ENCODE measurements around the gene STIP1.

STIP1 gene

DNA sequence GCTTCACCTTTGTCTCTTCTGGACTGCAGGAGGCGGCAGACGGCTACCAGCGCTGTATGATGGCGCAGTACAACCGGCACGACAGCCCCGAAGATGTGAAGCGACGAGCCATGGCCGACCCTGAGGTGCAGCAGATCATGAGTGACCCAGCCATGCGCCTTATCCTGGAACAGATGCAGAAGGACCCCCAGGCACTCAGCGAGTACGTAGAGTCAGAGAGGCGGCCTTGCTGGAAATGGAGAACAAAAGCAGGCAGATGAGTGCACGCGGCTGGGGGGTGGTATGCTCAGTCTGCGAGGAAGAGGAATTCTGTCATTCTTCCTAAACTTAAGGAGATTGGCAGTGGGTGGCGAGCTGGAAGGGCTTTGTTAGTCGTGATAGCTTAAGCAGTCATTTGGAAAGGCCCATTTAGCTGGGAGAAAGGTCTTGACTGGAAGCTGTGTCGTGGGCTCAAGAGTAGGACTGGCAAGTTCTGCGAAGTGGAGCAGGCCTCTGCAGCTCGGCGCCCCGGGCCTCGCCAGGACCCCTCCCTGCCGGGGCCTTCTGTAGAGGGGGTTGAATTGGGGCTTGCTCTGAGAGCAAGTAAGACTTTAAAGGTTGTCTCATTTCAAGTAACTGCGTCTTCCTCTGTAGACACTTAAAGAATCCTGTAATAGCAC is 17.6 kb downstream of the STIP1 start:
- Histone ChIP-seq H3K4me3 (ENCODE audit: low read length in 2 of 2) (no peak overlapping the region), H3K9me3 (ENCODE audit: control insufficient read depth in 2 of 2, low read length in 2 of 2) (no peaks in the 10 kb centered on the region), H3K36me3 (ENCODE audit: control insufficient read depth in 2 of 2, insufficient read depth in 2 of 2, low read length in 2 of 2) (peaks cover 39 to 44% of the 10 kb centered on the region in 2 donors), H3K9ac (ENCODE audit: low read length in 2 of 2) (no peak overlapping the region), H3K27me3 (ENCODE audit: control insufficient read depth in 1 of 2, insufficient read depth in 2 of 2, low read length in 2 of 2) (no peaks in the 10 kb centered on the region), H3K4me1 (ENCODE audit: control insufficient read depth, insufficient read depth, low read length) (peaks cover 21% of the 10 kb centered on the region), H3K27ac (ENCODE audit: low read length) (no peak overlapping the region)

GRCh38 chr11:64204080-64204440 is 18.1 kb downstream of the STIP1 start:
- no peak overlapping the region for H3K27ac ChIP-seq (ENCODE audit: low read length)
- H3K36me3 ChIP-seq (ENCODE audit: control insufficient read depth in 2 of 2, insufficient read depth in 2 of 2, low read length in 2 of 2) = peaks cover 39 to 44% of the 10 kb centered on the region in 2 donors
- H3K4me1 ChIP-seq (ENCODE audit: control insufficient read depth, insufficient read depth, low read length) = peaks cover 24% of the 10 kb centered on the region
- no peaks in the 10 kb centered on the region for H3K9me3 ChIP-seq (ENCODE audit: control insufficient read depth in 2 of 2, low read length in 2 of 2)
- H3K9ac ChIP-seq (ENCODE audit: low read length in 2 of 2) = no peak overlapping the region
- no peak overlapping the region for H3K4me3 ChIP-seq (ENCODE audit: low read length in 2 of 2)
- H3K27me3 ChIP-seq (ENCODE audit: control insufficient read depth in 1 of 2, insufficient read depth in 2 of 2, low read length in 2 of 2) = no peaks in the 10 kb centered on the region

DNA sequence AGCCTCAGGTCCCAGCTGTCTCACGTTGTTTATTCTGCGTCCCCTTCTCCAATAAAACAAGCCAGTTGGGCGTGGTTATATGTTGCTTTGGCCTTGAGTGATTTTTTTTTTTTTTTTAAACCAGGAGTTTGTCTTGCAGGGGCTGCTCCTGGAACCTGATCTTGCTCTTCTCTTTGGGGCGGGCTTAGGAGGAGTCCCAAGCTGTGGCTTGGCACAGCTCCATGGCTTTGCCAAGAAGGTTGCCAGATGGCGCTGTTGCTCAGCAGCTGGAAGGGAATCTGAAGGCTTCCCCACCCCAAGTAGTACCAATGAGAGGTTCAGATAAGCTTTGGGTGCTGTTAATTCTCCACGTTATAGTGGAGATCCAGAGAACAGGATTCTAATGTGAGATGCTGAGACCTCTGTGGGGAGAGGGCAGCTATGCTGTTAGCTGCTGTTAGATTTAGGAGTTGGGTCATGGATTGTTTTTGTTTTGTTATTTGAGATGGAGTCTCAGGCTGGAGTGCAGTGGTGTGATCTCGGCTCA is 18.6 kb downstream of the STIP1 start:
- Histone ChIP-seq H3K4me3 (ENCODE audit: low read length in 2 of 2) (no peak overlapping the region), H3K27ac (ENCODE audit: low read length) (peak overlapping the region; percentile 31), H3K9me3 (ENCODE audit: control insufficient read depth in 2 of 2, low read length in 2 of 2) (no peaks in the 10 kb centered on the region), H3K36me3 (ENCODE audit: control insufficient read depth in 2 of 2, insufficient read depth in 2 of 2, low read length in 2 of 2) (peaks cover 39 to 44% of the 10 kb centered on the region in 2 donors), H3K4me1 (ENCODE audit: control insufficient read depth, insufficient read depth, low read length) (peaks cover 24% of the 10 kb centered on the region), H3K9ac (ENCODE audit: low read length in 2 of 2) (no peak overlapping the region), H3K27me3 (ENCODE audit: control insufficient read depth in 1 of 2, insufficient read depth in 2 of 2, low read length in 2 of 2) (no peaks in the 10 kb centered on the region)

DNA sequence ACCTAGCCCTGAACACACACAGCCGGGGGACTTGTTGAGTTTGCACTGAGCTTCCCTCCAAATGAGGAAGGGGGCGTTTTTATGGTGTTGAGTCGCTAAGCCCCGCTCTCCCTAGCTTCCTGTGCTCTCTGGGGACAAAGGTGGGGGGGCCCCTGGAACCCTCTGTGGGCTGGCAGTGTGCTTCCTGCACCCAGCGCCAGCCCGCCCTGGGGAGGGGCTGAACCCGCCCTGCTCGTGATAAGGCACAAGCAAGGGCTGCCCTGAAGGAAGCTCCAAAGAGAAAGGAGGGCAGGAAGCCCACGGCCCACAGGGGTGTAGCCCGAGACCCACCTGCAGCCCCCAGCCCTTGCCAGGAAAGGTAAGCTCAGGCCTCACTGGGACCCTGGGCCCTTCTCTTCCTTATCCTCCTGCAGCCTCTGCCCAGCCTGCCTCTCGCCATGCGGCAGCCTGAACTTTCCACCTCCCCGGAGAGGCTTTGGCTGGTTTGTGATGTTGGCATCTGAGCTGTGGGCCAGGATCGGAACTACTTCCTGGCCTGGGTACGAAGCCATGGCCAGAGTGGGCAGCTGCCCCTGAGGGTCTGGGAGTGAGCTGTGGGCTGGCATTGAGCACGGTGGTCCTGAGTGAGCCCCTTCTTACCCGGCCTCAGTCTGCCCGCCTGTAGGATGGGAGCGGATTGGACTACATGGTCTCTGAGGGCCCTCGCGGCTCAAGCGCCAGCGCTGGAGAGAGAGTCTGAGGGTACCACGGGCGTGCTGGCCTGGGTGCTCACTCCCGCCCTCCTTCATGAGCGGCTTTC is 20.7 kb downstream of the STIP1 start, which contains the start of gene FERMT3:
FERMT3 (plus strand) TSS at position 265 of the 799 bp plus-strand sequence. CDS start 644 bp downstream, outside the sequence.
- Histone ChIP-seq H3K4me1 (ENCODE audit: control insufficient read depth, insufficient read depth, low read length) (peaks cover 24% of the 10 kb centered on the region), H3K36me3 (ENCODE audit: control insufficient read depth in 2 of 2, insufficient read depth in 2 of 2, low read length in 2 of 2) (peaks cover 22 to 30% of the 10 kb centered on the region in 2 donors), H3K27me3 (ENCODE audit: control insufficient read depth in 1 of 2, insufficient read depth in 2 of 2, low read length in 2 of 2) (no peaks in the 10 kb centered on the region), H3K9me3 (ENCODE audit: control insufficient read depth in 2 of 2, low read length in 2 of 2) (no peaks in the 10 kb centered on the region), H3K9ac (ENCODE audit: low read length in 2 of 2) (peak within 1 kb of the TSS; percentile 31 to 51), H3K27ac (ENCODE audit: low read length) (peak within 1 kb of the TSS; percentile 64), H3K4me3 (ENCODE audit: low read length in 2 of 2) (peak within 1 kb of the TSS; percentile 4 to 54)

- Histone ChIP-seq H3K27ac (ENCODE audit: low read length) (peak overlapping the region; percentile 64), H3K4me1 (ENCODE audit: control insufficient read depth, insufficient read depth, low read length) (peaks cover 24% of the 10 kb centered on the region), H3K4me3 (ENCODE audit: low read length in 2 of 2) (peak overlapping the region; percentile 19 to 54), H3K36me3 (ENCODE audit: control insufficient read depth in 2 of 2, insufficient read depth in 2 of 2, low read length in 2 of 2) (peaks cover 17 to 27% of the 10 kb centered on the region in 2 donors), H3K9me3 (ENCODE audit: control insufficient read depth in 2 of 2, low read length in 2 of 2) (no peaks in the 10 kb centered on the region), H3K9ac (ENCODE audit: low read length in 2 of 2) (peak overlapping the region; percentile 51 to 62), H3K27me3 (ENCODE audit: control insufficient read depth in 1 of 2, insufficient read depth in 2 of 2, low read length in 2 of 2) (no peaks in the 10 kb centered on the region)
Measured at GRCh38 chr11:64207256-64208085, 21.5 kb downstream of the STIP1 start.

- no peaks in the 10 kb centered on the region for H3K9me3 ChIP-seq (ENCODE audit: control insufficient read depth in 2 of 2, low read length in 2 of 2)
- peaks cover 11 to 20% of the 10 kb centered on the region in 2 donors for H3K36me3 ChIP-seq (ENCODE audit: control insufficient read depth in 2 of 2, insufficient read depth in 2 of 2, low read length in 2 of 2)
- peak overlapping the region; percentile 29 to 62 for H3K9ac ChIP-seq (ENCODE audit: low read length in 2 of 2)
- H3K4me3 ChIP-seq (ENCODE audit: low read length in 2 of 2) = peak overlapping the region; percentile 19 to 54
- peaks cover 24% of the 10 kb centered on the region for H3K4me1 ChIP-seq (ENCODE audit: control insufficient read depth, insufficient read depth, low read length)
- H3K27ac ChIP-seq (ENCODE audit: low read length) = peak overlapping the region; percentile 53
- no peaks in the 10 kb centered on the region for H3K27me3 ChIP-seq (ENCODE audit: control insufficient read depth in 1 of 2, insufficient read depth in 2 of 2, low read length in 2 of 2)
Measured at GRCh38 chr11:64208086-64208795, 22.3 kb downstream of the STIP1 start.

DNA sequence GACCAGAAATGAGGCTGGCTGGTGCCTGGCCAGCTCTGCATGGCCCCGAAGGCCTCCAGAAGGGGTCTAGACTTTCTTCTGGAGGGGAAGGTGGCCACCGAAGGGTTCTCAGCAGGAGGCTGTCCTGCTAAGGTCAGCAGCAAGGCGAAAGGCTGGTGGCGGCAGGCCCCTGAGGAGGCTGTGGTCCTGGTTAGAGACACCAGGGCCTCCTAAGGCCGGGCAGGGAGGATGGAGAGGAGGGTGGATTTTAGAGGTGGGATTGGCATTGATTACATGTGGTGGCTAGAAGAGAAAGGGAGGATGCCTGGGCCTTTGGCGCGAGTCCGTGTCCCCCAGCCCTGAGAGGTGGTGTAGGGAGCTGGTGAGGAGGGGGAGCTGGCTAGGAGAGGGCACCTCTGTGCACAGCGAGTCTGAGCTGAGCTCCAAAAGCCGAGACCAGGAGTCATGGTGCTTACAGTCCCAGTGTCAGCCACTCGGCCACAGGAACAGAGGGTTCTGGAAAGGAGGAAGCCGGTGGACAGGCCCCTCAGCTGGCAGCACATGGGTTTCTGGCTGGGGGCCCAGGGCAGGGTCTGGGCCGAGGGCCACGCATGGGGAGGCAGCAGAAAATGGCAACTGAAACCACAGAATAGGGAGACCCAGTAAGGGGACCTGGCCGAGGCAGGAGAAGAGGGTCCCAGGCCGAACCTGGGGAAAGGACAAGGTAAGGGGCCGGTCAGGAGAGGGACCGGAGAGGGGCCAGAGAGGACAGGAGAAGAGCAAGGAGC is 23.0 kb downstream of the STIP1 start:
- H3K27me3 ChIP-seq (ENCODE audit: control insufficient read depth in 1 of 2, insufficient read depth in 2 of 2, low read length in 2 of 2) = no peaks in the 10 kb centered on the region
- H3K9ac ChIP-seq (ENCODE audit: low read length in 2 of 2) = peak overlapping the region in 1 of 2 donors; percentile 62
- H3K27ac ChIP-seq (ENCODE audit: low read length) = peak overlapping the region; percentile 53
- peaks cover 3 to 12% of the 10 kb centered on the region in 2 donors for H3K36me3 ChIP-seq (ENCODE audit: control insufficient read depth in 2 of 2, insufficient read depth in 2 of 2, low read length in 2 of 2)
- peaks cover 24% of the 10 kb centered on the region for H3K4me1 ChIP-seq (ENCODE audit: control insufficient read depth, insufficient read depth, low read length)
- H3K9me3 ChIP-seq (ENCODE audit: control insufficient read depth in 2 of 2, low read length in 2 of 2) = no peaks in the 10 kb centered on the region
- no peak overlapping the region for H3K4me3 ChIP-seq (ENCODE audit: low read length in 2 of 2)

- H3K4me1 ChIP-seq (ENCODE audit: control insufficient read depth, insufficient read depth, low read length) = peaks cover 19% of the 10 kb centered on the region
- no peaks in the 10 kb centered on the region for H3K9me3 ChIP-seq (ENCODE audit: control insufficient read depth in 2 of 2, low read length in 2 of 2)
- no peak overlapping the region for H3K4me3 ChIP-seq (ENCODE audit: low read length in 2 of 2)
- no peak overlapping the region for H3K27ac ChIP-seq (ENCODE audit: low read length)
- no peak overlapping the region for H3K9ac ChIP-seq (ENCODE audit: low read length in 2 of 2)
- no peaks in the 10 kb centered on the region for H3K27me3 ChIP-seq (ENCODE audit: control insufficient read depth in 1 of 2, insufficient read depth in 2 of 2, low read length in 2 of 2)
- peaks cover 3 to 9% of the 10 kb centered on the region in 2 donors for H3K36me3 ChIP-seq (ENCODE audit: control insufficient read depth in 2 of 2, insufficient read depth in 2 of 2, low read length in 2 of 2)
Measured at GRCh38 chr11:64209563-64209843, 23.5 kb downstream of the STIP1 start.

DNA sequence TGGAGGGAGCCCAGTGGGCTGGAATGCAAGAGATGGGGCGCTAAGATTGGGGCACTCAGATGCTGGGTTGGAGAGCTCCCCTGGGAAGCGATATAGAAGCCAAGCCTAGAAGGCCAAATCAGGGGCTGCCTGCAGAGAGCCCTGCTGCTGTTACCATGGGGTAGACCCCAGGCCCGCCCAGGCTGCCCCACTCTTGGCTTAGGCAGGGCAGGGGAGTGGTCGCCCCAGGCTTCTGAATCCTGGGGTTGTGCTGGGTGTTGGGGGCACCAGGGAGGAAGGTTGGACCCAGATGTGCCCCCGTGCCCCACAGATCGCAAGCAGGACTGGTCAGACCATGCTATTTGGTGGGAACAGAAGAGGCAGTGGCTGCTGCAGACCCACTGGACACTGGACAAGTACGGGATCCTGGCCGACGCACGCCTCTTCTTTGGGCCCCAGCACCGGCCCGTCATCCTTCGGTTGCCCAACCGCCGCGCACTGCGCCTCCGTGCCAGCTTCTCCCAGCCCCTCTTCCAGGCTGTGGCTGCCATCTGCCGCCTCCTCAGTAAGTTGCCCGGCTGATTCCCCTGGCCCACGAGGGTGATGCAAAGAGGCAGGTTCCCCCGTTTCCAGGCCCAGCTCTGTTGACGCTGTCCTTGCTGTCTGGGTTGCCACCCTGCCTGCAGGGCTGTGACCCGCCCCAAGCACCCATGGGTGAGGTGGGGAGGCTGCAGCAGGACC is 24.5 kb downstream of the STIP1 start:
- Histone ChIP-seq H3K36me3 (ENCODE audit: control insufficient read depth in 2 of 2, insufficient read depth in 2 of 2, low read length in 2 of 2) (peaks cover 0 to 9% of the 10 kb centered on the region in 2 donors), H3K27me3 (ENCODE audit: control insufficient read depth in 1 of 2, insufficient read depth in 2 of 2, low read length in 2 of 2) (no peaks in the 10 kb centered on the region), H3K4me1 (ENCODE audit: control insufficient read depth, insufficient read depth, low read length) (peaks cover 14% of the 10 kb centered on the region), H3K4me3 (ENCODE audit: low read length in 2 of 2) (no peak overlapping the region), H3K27ac (ENCODE audit: low read length) (no peak overlapping the region), H3K9me3 (ENCODE audit: control insufficient read depth in 2 of 2, low read length in 2 of 2) (no peaks in the 10 kb centered on the region), H3K9ac (ENCODE audit: low read length in 2 of 2) (no peak overlapping the region)
